DMS153 treated with DMSO at 0.1 percent for 48 hours (cell line): ENCODE measurements around the gene PCMTD2.

Source experiments
- DNase-seq: peaks from one replicate; lab custom pipeline; 2025; ENCODE audit not compliant: unreplicated experiment; lab: John Stamatoyannopoulos, UW

The PCMTD2 gene

GRCh38 chr20:64238115-64238825, 17.3 kb upstream of the PCMTD2 start:
- DNase-seq, result no peak

GRCh38 chr20:64238851-64239387, 16.6 kb upstream of the PCMTD2 start:
- DNase-seq, result no peak

GRCh38 chr20:64239449-64240242, 15.9 kb upstream of the PCMTD2 start:
- DNase-seq, result no peak

- no peak for DNase-seq
Observed at GRCh38 chr20:64240243-64241015, 15.1 kb upstream of the PCMTD2 start.

GRCh38 chr20:64241061-64241460, 14.5 kb upstream of the PCMTD2 start:
- no peak for DNase-seq

GRCh38 chr20:64242003-64242796, 13.3 kb upstream of the PCMTD2 start:
- no peak for DNase-seq

- no peak for DNase-seq
Observed at GRCh38 chr20:64242797-64243475, 12.6 kb upstream of the PCMTD2 start.

GRCh38 chr20:64244281-64244805, 11.2 kb upstream of the PCMTD2 start:
- DNase-seq, result no peak

- DNase-seq, result no peak
Observed at GRCh38 chr20:64244870-64245603, 10.5 kb upstream of the PCMTD2 start.

GRCh38 chr20:64245746-64246595, 9.6 kb upstream of the PCMTD2 start:
- DNase-seq, result no peak

GRCh38 chr20:64246616-64247306, 8.8 kb upstream of the PCMTD2 start:
- DNase-seq, result no peak

GRCh38 chr20:64247307-64247618, 8.3 kb upstream of the PCMTD2 start:
- DNase-seq, result no peak

- no peak for DNase-seq
Observed at GRCh38 chr20:64247970-64248841, 7.3 kb upstream of the PCMTD2 start.

GRCh38 chr20:64250027-64250426, 5.5 kb upstream of the PCMTD2 start:
- DNase-seq, result no peak

- no peak for DNase-seq
Observed at GRCh38 chr20:64253000-64253383, 2.6 kb upstream of the PCMTD2 start.

GRCh38 chr20:64253443-64253842, 2.1 kb upstream of the PCMTD2 start:
- no peak for DNase-seq

GRCh38 chr20:64254156-64254555, 1.4 kb upstream of the PCMTD2 start:
- DNase-seq, result no peak
